Esophagus mucosa (tissue), 1 donor: ENCODE data around the gene OAS2. TPM values are rescaled to one million over a fixed set of nuclear protein-coding genes. Genes with fewer than 3 reads are reported as not detected.

Experiments used
- ATAC-seq: fragments of 200-7000 bp; cut with Tn5 transposase; one replicate; pipeline ENCODE4 v1.9.1; 2020
- total RNA-seq: library from RNA; stranded (reverse); gene quantifications from one replicate; pipeline ENCODE4 v1.2.4, GENCODE V29; 2023
- donor health status: DM: yes; HTN: yes; CAD: no.

Gene OAS2
- total RNA-seq = 20.6 TPM

- peak; percentile 91 for ATAC-seq
These were observed at the start of gene OAS2 for GRCh38 chr12:112978163-112979040. TSS of gene OAS2 (plus strand) at chr12:112978519. CDS start at chr12:112978609, 90 bp downstream.

DNA sequence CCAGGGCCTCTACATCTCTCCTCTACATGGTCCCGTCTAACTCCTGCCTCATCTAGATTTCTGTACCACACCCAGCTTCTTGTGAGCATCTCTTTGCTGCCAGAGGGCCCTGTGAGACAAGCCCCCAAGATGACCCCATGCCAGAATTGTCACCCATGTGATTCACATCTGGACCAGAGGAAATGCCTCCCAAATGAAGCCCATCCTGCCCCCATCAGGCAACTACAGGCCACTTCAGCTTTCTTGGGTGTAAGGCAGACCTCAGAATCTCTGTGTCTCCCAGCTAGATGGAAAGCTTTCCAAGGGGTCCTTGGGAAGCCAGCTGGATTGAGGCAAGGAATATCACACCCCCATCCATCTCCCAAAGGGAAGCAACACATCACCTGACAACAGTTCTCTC, 49.3 kb upstream of the OAS2 start:
- no peak for ATAC-seq

DNA sequence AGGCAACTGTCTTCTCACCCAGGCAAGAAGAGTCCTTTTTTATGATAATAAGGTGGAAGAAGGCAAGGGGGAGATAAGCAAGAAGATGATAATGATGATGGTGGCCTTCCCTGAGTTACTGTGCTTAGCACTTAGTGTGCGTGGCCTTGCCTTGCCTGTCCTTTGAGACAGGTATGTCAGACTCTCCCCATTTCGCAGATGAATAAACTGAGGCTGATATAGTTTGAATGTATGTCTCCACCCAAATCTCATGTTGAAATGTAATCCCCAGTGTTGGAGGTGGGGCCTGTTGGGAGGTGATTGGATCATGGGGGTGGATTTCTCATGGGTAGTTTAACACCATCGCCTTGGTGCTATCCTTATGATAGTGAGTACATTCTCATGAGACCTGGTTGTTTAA, 48.6 kb upstream of the OAS2 start:
- no peak for ATAC-seq

DNA sequence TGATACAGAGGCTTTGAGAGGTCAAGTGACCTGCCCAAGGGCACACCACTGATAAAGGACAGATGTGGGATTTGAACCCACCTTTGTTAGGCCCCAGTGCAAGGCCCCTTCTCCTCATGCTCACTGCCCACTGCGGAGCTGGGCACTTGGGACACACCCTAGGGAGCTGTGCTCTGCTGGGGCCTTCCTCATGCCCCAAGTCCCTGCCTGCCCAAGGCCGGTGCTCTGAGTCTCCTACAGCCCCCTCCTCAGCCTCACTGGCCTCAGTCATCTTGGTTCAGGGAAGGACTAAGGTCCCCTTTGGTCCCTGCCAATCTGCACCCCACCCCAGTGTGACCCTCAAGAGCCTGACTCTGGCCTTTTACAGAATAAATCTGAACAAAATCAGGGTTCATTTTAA, 48.0 kb upstream of the OAS2 start:
- ATAC-seq = no peak

- ATAC-seq = no peak
These were observed 45.7 kb upstream of the OAS2 start for GRCh38 chr12:112932485-112933128.

DNA sequence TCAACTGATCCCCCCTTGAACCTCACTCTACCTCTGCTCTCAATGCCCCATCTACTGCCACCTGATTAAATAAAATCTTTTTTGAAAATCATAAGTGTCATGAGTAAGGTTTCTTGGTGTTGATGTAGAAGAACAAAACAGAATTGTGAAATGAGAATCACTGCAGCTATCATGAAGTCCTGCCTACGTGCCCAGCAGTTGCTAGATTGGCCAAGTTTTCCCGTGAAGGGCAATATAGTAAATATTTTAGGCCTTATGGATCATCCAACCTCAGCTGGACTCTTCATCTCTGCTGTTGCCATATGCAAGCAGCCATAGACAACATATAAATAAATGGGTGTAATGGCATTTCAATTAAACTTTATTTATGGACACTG, 45.2 kb upstream of the OAS2 start:
- no peak for ATAC-seq

DNA sequence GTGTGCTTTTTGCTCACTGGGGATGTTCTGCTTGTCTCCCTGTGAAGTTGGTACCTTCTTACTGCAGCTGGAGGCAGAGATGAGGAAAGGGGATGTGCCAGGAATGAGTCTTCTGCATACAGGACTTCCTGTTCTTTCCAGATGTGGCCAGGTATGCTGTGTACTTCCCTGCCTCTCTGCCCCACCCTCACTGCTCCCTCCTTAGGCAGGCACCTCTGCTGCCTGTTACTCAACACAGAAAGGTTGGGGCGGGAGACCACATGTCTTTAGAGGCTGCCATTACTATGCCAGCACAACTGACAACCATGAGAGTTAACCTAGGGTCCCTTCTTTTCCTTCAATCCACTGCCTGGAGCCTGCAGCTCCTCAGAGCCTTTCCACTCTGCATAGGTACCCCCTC, 42.1 kb upstream of the OAS2 start:
- peak; percentile 93 for ATAC-seq

GRCh38 chr12:112936927-112937326, 41.4 kb upstream of the OAS2 start:
- peak; percentile 82 for ATAC-seq

DNA sequence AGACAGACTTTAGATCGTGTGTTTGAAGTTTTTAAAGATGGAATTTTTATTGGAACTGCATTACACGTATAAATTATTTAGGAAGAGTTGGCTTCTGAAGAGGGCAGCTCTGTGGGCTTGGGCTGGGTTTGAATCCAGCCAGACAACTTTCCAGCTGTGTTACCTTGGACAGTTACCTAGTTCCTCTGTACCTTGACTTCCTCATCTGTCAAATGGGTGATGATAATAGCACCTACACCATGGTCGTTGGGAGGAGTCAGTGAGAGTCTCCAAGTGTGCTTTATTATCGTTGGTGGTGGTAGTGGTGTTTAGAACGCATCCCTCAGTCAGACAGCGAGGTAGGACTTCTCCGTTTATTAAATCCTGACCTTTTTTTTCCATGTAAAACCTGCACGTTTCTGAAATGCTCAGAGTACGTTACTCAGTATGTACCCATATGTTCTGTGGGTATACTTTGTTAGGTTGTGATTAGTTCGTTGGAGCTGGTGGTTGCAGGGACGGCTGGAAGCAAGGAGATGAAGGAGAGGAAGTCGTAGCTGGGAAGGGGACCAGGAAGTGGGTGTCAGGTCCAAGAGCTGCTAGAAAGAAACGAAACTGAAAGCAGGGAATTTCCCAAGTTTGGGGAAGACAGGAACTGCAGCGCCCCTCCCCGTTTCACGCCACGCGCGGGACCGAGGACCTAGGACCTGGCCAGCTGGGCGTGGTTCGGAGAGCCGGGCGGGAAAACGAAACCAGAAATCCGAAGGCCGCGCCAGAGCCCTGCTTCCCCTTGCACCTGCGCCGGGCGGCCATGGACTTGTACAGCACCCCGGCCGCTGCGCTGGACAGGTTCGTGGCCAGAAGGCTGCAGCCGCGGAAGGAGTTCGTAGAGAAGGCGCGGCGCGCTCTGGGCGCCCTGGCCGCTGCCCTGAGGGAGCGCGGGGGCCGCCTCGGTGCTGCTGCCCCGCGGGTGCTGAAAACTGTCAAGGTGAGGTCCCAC, 40.3 kb upstream of the OAS2 start, which contains the start of gene OAS3:
Gene OAS3, plus strand, starts transcription at position 734 of the 979 bp plus-strand sequence. Its CDS starts 57 bp downstream, at position 791.
- peak; percentile 67 for ATAC-seq

DNA sequence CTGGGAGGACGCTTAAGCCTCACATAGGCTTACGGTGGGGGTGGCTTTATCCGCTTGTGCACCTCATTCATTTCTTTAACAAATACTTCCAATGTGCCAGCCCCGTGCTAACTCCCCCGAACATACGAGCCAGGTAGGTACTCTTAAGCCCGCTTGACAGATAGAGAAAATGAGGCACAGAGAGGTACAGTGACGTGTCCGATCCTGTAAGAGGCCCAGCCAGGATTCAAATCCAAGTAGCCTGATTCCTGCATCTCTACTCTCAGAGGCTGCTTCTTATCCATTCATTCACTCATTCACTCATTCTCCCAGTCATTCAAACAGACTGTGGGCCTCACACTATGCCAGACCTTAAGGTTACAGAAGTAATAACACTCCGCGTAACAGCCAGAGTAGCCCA, 39.6 kb upstream of the OAS2 start:
- ATAC-seq = no peak

DNA sequence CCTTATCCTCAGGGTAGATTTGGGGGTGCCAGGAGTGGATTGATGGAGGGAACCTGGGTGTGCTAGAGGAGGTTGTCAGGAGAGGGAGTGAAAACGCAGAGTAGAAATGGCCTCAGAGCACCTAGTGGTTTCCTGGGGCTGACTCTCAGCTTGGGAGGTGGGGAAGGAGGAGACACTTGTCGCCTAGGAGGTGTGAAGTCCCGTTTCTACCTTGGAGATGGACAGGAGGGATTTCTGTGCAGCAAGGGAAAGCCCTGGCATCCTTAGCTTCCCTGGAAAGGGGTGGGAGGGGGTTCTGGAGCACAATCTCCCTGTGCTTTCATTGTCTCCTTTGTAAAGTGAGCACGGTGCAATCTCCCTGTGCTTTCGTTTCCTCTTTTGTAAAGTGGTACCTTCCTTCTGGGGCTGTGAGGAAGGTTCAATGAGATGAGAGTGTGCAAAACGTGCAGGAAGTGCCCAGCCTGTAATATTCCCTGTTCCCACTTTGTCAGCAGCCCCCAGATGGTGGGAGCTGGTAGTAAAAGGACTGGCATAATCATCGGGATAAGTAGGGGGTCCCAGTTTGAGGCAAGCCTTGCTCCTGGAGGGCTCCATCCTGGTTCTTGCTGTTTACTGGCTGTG, 38.4 kb upstream of the OAS2 start:
- no peak for ATAC-seq

- ATAC-seq = no peak
These were observed 36.6 kb upstream of the OAS2 start for GRCh38 chr12:112941528-112942335.

DNA sequence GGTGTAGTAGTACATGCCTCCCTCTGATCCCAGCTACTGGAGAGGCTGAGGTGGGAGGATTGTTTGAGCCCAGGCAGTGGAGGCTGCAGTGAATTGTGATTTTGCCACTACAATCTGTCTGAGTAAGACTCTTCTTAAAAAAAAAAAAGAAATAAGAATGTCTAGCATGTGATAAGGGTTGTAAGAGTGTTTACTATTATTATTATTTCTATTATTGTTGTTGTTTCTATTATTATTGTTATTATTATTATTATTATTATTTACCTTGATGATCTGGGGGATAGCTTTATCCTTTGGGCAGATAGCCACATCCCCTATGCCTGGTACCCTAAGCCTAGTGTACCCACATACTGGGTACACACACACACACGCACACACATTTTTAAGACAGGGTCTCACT, 35.7 kb upstream of the OAS2 start:
- ATAC-seq = no peak

- ATAC-seq = no peak
These were observed 34.2 kb upstream of the OAS2 start for GRCh38 chr12:112944024-112944690.

DNA sequence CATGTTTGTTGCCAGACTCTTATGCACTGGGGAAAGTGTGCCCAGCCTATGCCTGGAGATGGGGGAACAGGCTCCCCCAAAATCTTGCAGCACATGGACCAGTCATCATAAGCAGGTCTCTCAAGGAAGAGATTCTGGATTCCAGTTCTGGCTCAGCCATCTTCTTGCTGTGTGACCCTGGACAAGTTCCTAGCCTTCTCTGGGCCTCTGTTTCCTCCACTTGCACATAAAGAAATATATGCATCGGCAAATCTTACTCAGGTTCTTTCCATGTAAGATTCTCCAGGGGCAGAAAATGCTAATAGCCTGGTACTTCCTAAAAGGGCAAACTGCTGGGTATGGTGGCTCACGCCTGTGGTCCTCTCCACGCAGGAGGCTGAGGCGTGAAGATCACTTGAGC, 32.8 kb upstream of the OAS2 start:
- no peak for ATAC-seq

DNA sequence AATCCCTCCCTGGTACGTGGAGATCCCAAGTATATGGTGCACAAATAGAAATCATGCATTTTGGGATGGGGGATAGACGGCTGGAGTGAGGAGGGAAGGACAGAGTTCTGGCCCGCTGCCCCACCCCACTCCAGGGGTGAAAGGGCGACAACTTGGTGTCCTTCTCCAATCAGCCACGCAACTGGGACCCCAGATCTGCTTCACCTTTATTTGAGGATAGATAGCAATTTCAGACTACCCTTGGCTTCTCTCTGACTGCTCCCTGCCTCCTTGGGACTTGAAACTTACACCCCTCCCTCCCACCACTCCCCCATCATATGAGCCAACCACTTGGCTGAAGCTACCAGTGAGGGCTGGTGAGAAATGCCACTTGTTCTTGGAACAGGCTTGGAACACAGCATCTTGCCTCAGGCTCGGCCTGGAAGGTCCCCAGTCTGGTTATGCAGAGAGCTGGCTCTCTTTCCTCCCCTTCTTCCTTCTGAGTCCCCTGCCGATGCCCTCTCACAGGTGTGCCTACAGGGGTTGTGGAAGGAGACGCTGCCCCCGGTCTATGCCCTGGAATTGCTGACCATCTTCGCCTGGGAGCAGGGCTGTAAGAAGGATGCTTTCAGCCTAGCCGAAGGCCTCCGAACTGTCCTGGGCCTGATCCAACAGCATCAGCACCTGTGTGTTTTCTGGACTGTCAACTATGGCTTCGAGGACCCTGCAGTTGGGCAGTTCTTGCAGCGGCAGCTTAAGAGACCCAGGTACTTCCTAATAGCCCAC, 31.9 kb upstream of the OAS2 start:
- ATAC-seq = no peak

DNA sequence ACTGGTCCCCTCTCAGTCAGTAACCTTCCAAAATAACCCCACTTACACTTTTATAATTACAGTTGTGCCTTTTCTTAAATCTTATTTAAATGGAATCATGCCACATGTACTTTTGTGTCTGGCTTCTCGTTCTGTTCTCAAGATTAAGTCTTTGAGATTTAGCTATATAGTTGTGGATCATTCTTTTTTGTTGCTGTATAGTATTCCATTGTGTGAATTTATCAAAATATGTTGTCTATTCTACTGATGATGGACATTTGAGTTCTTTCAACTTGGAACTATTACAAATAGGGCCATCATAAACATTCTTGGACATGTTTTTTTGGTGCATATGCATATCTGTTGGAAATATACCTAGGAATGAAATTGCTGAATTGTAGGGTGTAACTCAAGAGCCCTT, 31.0 kb upstream of the OAS2 start:
- ATAC-seq = no peak

GRCh38 chr12:112947761-112948160, 30.6 kb upstream of the OAS2 start:
- ATAC-seq = no peak

GRCh38 chr12:112948806-112949205, 29.5 kb upstream of the OAS2 start:
- ATAC-seq = no peak

- no peak for ATAC-seq
These were observed 27.6 kb upstream of the OAS2 start for GRCh38 chr12:112950701-112951100.
